ENCODE measurements around the gene SLC9C2.
"Not testable (repeated sequence)": the region's sequence is repeated elsewhere in the genome, so short reads cannot be mapped to it uniquely, and the experiment has no call there.

SLC9C2 gene, protein sequence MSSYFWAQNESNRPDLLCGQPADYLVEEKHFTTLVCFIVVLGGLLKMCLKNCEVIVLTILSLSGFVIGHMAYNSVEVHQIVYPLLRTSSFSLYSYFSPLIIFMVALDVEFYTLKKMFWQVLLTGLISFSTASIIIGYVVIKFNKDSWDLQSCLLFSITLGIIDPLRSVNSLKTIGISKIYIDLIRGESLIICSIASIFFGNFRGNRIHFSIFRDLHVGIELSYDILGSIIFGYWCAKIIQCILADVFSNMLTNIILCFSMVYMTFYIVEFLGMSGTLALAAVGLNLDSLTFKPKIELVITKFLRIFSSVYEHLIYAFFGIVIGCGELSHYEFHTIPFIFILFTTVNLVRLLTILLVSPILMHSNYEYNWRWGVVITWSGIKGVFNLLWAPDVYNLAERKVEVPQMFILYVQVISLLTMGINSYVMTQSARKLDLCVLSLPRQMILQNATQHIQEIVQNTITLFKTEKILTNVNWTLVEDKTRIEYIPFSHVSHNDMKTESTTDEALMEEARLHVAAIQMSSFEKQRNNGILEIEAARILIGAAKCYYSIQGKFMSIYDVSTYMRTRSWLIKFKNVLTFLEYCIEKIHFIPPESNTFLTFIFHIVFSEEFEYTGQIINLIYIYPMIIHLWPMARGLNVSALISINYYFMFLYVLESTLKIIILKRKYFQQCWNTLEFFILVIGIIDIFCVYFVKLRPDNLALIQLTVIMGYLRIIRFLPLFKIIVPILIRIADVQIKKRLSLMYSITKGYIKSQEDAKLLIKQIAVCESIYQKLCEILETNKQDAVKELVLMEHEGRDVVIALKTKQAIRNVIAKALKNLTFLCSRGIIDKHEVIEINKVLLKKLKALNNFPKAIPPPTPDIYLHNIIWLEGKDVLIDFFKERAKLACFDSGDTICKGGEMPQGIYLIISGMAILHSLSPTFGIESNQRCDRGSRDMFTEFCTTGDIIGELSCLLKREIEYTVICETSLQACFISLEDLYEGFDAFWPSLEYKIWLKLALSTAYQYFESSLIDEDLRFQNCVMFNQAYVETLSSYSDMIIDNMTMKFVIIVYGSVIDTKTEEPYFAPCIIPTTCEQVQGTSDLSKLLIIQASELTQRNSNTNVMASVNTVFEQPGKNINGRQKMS
- total RNA-seq: 0 to 2.8 (median 0) reads per million in 17 experiments

DNA sequence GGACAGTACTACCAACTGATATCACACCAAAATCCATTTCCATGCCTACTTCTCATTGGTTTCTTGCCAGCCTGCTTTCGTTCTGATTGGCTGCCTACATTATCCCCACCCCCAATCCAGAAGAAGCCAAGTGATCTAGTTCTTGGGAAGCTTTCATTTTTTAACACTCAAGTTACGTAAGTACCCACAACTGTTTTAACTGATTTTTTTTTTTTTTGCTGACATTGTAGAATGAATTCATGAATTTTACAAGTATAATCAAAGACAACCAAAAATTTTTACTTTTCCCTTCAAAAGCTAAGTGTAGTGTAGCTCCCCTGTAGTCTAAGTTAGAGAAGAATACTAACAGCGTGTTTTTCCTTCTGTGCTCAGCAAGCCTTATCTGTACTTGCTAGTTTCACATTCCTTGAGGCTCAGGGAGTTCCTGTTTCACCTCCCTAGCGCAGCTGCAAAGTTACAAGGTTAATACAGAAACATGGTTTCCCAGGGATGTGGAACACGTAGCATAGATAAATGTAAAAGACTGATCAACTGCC, at the start of gene SLC9C2:
TSS of gene SLC9C2 (minus strand) at position 17 of the 536 bp plus-strand sequence. CDS start 1,296 bp downstream, outside the sequence.
- peak in 3 of 4 experiments; percentile 29 to 48 (median 34) for DNase-seq

DNA sequence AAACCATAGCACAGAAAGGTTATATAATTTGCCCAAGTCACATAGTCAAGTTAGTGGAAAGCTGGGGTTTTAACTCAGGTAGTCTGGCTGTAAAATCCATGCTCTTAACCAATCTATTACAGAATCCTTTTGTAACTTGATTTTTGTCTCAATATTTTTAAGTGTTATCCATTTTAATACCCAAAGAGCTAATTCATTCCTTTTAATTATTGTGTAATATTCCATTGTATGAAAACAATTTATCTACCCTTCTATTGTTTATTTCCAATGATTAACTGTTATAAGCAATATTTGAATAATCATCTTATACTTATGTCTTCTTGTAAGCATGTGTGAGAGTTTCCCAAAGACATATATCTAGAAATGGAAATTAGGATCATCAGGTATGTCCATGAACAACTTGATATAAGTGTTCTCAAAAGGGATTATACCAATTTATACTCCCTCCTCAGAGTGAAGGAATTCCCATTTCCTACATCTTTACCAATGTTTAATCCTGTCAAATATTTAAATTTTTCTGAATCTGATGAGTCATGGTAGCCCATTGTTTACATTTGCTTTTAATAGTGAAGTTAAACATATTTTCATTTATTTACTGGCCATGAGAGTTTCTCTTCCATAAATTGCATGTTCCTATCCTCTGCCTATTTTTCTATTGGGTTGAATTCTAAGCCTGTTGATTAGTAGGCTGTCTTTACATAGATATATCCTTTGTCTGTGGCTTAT, 46.2 kb upstream of the SLC9C2 start:
- no peak for DNase-seq

DNA sequence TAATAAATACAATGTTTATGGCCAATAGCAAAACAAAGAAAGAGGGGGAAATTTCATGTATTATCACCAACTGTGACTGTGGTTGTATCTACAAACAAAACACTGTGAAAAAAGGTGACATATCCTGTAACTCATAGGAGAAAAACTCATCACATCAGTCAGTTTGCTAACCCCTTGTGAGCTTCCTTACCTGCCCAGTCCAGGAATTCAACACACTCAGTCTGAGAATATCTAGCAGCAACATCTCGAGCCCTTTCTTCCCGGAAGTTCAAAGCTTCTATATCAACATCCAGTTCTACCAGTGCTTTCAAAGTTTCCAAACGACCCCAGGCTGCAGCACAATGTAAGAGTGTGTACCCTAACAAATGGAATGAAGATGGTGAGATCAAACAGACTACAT, 43.8 kb upstream of the SLC9C2 start:
- no peak for DNase-seq

DNA sequence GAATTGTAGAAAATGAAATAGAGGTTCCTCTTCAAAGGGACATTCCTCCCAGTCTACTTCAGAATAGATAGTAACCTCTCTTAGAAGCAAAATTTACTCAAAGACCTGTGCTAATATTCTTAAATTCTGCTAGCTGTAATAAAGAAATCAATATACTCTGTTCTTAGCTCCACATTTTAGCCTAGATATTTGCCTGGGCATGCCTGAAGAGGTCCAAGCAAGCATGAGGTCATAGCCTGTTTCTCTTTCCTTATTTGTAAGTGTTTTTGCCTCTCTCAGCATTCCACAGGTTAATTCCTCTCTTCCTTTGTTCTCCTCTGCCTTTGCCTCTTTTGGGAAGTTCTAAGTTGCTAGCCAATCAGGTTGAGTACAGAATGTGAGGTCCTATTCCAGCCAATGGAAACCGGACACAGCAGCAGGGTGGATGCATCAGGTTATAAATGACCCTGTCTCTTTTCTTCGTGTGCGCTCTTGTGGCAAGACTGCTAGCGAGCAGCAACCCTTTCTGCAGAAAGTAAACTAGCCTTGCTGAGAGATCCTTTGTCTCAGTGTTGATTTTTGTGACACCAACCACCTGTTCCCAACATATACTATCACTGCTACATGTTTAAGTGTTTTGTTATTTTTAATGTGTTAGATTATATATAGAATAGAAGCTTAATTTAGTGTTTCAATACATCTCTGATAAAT, 39.7 kb upstream of the SLC9C2 start:
- DNase-seq: not testable (repeated sequence)

DNA sequence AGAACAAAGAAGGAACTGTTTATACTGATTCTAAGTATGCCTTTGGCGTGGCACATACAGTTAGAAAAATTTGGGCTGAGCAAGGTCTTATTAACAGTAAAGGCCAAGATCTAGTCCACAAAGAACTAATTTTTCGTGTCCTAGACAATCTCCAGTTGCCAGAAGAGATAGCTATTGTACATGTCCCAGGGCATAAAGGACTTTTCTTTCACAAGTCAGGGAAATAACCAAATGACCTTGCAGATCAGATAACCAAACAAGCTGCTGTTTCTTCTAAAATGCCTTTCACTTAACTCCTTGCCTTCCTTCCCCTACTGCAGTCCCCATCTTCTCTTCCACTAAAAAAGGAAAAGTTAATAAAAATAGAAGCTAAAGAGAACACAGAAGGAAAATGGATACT, 36.2 kb upstream of the SLC9C2 start:
- no peak for DNase-seq

DNA sequence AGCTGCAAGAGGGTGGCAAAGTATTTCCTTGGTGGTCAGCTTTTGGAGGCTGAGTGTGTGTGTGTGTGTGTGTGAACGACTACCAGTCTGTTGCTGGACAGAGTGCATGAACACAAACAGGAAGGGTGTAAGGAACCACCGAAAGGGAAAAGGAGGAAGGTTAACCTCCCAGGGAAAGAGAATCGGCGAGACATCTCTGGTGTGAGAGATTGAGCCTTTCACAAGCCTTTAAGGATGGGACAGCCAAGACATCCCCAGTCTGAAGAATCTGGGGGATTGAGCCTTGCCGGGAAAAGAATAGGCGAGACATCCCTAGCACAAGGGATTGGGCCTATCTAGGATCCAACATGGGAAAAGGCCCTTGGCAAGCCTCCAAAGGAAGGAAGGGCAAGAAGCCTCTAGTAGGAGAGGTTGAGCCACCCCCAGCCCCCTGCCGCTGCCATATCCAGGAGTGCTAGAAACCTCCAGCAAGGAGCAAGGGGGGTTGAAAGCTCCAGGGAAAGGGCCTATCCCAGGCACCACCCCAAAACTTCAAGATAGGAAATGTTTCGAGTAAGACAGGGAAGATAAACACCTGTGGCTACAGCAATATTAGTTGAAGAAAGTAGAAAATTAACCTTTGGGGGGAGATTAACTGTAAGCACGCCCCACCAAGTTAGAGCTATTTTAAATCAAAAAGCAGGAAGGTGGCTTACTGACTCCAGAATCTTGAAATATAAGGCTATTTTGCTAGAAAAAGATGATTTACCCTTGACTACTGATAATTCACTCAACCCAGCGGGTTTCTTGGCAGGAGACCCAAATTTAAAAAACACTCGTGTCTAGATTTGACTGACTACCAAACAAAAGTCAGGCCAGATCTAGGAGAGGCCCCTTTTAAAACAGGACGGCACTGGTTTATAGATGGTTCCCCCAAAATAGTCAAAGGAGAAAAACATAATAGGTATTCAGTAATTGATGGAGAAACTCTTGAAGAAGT, 35.5 kb upstream of the SLC9C2 start:
- no peak for DNase-seq

DNA sequence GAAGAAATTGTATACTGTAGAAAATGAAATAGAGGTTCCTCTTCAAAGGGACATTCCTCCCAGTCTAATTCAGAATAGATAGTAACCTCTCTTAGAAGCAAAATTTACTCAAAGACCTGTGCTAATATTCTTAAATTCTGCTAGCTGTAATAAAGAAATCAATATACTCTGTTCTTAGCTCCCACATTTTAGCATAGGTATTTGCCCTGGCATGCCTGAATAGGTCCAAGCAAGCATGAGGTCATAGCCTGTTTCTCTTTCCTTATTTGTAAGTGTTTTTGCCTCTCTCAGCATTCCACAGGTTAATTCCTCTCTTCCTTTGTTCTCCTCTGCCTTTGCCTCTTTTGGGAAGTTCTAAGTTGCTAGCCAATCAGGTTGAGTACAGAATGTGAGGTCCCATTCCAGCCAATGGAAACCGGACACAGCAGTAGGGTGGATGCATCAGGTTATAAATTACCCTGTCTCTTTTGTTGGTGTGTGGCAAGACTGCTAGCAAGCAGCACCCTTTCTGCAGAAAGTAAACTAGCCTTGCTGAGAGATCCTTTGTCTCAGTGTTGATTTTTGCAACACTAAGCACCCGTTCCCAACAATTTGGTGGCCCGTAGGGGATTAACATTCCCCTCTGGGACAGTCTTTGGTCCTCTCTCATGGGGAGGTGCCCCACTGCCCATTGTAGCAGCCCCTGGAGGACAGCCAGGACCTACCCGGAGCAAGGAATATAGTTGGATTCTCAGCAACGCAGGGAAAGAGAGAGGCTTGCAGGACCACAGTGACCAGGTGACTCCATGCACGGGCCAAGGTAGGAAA, 34.6 kb upstream of the SLC9C2 start:
- not testable (repeated sequence) for DNase-seq

DNA sequence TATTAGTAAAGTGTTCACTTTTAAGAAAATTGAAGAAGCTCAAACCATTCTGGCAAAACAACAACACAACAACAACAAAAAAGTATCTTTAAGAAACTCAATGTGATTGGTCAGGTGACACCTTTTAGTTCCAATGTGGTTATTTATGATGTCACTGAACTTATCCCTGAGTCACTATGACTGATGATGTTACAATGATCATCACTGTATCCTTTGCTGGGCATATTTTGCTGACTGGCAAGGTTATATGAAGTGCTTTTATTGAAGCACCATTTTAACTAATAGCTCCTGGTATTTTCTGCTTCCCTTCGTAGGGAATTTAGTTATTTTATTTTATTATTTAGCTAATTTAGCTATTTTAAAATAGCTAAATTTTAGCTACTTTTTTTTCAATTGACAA, 32.2 kb upstream of the SLC9C2 start, which contains the start of gene TEX50:
TSS of gene TEX50 (plus strand) at position 223 of the 400 bp plus-strand sequence. CDS start 184 bp downstream, outside the sequence.
- DNase-seq: no peak

DNA sequence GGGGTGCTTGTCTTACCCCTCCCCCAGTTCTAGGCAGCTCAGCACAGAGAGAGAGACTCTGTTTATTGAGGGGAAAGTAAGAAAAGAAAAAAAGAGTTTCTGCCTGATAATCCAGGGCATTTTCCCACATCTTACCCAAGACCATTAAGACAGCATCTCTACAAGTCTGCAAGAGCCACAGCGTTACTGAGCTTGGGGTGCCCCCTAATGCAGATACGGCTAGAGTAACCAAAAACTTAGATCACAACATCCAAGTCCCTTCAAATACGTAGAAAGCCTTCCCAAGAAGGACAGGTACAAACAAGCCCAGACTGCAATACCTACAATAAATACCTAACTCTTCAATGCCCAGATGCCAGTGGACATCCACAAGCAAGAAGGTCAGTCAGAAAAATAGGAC, 26.0 kb upstream of the SLC9C2 start:
- no peak for DNase-seq

DNA sequence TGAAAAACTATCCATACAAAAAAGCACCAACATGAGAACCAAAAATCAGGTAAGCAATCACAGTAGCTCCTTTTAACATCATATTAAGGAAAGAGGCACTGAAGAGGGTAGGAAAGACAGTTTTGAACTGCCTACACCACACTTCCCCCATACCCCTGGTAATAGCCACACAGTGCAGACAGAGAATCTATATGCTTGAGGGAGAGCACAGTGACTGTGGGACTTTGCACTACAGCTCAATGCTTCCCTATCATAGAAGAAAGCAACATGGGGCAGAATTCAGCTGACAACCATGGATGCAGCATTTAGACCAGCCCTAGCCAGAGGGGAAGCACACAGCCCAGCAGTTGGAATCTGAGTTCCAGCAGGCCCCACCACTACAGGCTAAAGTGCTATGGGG, 24.4 kb upstream of the SLC9C2 start:
- no peak for DNase-seq

DNA sequence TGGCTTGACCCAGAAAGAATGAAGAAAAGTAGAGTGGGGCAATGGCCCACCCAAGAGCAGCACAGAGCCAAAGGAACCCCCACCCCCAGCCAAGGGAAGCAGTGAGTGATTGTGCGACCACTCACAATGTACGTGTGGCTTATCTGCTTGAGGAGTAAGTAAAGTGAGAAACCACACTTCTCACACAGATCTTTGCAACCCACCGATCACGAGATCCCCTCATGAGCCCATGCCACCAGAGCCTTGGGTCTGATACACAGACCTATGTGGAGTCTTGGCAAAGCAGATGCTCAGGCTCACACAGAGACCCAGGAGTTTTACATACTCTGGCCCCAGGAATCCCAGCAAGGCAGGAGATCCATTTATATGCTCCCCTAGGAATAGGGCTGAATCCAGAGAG, 14.0 kb upstream of the SLC9C2 start:
- DNase-seq: no peak

DNA sequence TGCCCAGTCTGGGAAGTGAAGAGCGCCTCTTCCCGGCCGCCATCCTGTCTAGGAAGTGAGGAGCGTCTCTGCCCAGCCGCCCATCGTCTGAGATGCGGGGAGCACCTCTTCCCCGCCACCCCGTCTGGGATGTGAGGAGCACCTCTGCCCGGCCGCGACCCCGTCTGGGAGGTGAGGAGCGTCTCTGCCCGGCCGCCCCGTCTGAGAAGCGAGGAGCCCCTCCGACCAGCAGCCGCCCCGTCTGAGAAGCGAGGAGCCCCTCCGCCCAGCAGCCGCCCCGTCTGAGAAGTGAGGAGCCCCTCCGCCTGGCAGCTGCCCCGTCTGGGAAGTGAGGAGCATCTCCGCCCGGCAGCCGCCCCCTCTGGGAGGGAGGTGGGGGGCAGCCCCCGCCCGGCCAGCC, 10.2 kb upstream of the SLC9C2 start:
- not testable (repeated sequence) for DNase-seq

DNA sequence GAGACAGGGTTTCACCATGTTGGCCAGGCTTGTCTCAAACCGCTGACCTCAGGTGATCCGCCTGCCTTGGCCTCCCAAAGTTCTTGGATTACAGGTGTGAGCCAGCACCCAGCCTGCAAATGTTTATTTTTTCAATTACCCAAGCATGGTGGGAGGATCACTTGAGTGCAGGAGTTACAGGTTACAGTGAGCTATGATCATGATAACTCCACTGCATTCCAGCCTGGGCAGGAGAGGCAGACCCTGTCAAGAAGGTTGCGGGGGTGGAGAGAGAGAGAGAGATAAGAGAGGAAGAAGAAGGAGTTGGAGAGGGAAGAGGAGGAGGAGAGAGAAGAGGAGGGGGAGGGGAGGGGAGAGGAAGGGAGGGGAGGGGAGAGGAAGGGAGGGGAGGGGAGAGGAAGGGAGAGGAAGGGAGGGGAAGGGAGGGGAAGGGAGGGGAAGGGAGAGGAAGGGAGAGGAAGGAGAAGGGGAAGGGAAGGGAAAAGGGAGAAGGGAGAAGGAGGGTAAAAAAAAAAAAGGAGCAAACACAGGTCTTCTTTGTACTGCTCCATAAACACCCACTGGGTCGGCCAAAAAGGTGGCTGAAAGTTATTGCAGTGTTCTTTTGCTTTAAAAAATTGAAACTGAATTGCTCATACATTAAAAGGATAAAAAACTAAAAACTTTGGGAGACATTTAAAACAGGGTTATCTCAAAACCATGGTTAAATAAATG, 5.8 kb upstream of the SLC9C2 start:
- no peak for DNase-seq

DNA sequence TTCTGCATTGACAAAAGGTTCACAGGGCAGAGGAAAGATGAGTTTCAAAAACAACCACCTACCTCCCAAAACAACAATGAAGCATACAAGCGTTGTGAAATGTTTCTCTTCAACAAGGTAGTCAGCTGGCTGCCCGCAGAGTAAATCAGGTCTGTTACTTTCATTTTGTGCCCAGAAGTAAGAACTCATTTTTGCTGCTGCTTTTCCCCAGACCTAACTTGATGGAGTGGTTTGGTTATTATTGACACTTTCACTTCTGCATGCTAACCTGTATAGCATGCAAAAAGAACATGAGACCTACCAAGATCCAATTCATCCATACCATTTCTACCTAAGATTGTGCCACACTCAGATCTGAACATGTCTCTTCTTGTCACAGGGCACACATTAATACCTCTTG, 1.3 kb downstream of the SLC9C2 start:
- no peak for DNase-seq

DNA sequence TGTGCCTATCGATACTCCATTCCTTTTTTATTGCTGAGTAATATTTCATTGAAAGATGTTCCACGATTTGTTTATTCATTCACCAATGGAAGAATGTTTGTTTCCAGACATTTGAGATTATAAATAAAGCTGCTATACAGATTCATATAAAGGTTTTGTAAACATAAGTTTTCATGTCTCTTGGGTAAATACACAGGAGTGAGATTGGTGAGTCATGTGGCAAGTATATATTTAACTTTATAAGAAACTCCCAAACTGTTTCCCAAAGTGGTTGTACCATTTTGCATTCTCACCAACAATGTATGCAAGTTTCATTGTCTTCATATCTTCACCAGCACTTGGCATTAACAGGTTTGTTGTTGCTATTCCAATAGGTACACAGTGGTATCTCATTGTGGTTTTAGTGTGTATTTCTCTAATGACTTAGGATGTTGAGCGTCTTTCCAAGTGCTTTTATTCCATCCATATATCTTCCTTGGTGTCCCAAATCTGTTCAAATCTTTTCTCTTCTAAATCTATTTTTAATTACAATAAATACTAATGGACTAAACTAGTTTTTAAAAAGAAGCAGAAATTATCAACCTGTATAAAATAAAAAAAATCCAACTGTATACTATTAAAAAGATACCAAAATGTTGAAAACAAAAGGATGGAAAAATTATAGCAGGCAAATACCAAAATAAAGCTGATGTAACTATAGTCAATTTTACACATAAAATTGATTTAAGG, 6.6 kb downstream of the SLC9C2 start:
- no peak for DNase-seq

DNA sequence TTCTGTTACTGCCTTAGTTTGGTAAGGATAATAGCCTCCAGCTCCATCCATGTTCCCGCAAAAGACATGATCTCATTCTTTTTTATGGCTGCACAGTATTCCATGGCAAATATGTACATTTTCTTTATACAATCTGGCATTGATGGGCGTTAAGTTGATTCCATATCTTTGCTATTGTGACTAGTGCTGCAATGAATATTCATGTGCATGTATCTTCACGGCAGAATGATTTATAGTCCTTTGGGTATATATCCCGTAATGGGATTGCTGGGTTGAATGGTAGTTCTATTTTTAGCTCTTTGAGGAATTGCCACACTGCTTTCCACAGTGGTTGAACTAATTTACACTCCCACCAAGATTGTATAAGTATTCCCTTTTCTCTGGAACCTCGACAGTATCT, 11.7 kb downstream of the SLC9C2 start:
- DNase-seq: not testable (repeated sequence)

DNA sequence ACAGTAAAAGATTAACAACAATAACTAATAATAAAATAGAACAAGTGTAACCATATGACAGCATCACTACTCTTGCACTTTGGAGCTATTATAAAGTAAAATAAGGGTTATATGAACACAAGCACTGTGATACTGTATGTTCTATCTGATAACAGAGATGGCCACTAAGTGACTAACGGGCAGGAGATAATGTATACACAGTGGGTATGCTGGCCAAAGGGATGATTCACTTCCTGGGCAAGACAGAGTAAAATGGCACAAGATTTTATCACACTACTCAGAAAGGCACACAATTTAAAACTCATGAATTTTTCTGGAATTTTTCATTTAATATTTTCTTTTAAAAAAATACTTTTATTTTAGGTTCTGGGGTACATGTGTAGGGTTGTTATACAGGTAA, 12.3 kb downstream of the SLC9C2 start:
- DNase-seq: no peak
